Limb (tissue), 2 donors: ENCODE data around the gene DUSP1.
A peak's percentile ranks its signal among the peaks of the same experiment; 100 is the strongest.
"Not testable (repeated sequence)": the region's sequence is repeated elsewhere in the genome, so short reads cannot be mapped to it uniquely, and the experiment has no call there.

Experiments
- DNase-seq, 2 donors: peaks; one replicate each; pipeline ENCODE4 v3.0.0-alpha.2; 2016; ENCODE audit errors: extremely low spot score in 2 of 2

DUSP1 gene, protein sequence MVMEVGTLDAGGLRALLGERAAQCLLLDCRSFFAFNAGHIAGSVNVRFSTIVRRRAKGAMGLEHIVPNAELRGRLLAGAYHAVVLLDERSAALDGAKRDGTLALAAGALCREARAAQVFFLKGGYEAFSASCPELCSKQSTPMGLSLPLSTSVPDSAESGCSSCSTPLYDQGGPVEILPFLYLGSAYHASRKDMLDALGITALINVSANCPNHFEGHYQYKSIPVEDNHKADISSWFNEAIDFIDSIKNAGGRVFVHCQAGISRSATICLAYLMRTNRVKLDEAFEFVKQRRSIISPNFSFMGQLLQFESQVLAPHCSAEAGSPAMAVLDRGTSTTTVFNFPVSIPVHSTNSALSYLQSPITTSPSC

DNA sequence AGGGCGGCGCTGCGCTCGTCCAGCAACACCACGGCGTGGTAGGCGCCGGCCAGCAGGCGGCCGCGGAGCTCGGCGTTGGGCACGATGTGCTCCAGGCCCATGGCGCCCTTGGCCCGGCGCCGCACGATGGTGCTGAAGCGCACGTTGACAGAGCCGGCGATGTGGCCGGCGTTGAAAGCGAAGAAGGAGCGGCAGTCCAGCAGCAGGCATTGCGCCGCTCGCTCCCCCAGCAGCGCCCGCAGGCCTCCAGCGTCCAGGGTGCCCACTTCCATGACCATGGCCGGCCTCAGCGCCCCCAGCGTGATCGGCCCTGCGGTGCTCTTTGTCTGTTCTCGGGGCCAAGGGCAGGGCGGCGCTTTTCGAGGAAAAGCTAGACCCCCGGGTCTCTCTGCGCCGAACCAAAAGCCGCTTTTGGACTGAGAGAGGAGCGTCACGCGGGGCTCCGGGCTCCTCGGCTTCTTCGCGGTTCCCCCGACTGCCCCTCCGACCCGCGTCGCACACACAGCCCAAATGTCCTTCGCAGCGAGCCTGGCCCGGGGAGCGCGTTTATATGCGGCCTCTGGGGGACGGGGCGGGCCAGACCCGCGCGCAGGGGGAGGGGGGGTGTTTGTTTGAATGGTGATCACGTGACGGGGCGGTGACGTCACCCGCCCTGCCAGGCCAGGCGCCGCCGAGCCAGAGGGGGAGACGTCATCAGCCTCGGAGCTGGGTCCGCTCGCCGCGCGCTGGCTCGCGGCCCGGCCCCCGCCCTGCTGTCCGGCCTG, at the start of gene DUSP1:
Gene DUSP1 (minus strand): TSS at position 521 of the 764 bp plus-strand sequence. CDS start 243 bp downstream, at position 278.
- peak; percentile 97 to 100 for DNase-seq

DNA sequence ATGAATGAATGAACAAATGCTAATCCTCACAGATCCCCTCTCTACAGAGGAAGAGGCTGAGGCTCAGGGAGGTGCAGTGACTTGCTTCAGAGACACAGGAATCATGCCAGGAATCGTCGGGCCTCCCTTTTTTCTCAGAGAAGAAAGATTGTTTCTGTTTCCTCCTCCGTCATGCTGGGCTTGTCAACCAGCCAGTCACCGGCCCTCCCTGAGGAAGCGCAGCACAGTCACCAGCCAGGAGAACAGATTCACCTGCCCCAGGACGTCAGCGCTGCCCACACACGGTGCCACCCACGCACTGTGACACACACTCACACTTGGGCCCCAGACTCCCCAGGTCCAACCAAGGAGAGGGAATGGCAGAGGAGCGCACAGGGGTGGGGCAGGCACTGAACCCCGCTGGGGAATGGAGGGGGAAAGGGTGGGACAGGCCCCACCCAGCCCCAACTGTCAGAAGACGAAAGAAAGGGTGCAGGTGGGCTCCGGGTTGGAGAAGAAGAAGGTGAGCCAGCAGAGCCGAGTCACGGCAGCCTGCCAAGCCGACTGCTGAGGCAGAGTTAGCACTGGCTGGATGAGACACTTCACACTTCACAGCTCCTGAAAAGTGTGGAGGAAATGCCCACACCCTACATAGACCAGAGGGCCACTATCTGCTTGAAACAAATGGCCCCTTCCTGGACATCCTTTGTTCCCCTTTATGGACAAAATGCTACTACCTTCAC, 49.2 kb upstream of the DUSP1 start:
- no peak for DNase-seq

DNA sequence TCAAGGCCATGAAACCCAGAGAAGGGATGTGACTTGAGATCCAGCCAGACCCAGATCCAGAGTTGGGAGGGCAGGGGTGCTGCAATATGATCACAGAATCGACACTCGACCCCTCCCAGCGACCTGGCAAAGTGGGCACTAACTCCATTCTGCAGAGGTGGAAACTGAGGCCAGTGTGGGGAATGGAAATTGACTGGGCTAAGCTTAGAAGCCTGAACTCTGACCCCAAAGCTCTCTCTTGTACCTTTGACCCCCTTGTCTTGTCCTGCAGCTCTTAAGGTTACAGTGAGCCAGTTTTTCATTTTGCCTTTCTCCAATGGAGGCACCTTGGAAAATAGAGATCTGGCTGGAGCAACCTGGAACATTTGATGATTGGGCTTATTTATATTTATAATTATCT, 48.6 kb upstream of the DUSP1 start:
- DNase-seq, result no peak

DNA sequence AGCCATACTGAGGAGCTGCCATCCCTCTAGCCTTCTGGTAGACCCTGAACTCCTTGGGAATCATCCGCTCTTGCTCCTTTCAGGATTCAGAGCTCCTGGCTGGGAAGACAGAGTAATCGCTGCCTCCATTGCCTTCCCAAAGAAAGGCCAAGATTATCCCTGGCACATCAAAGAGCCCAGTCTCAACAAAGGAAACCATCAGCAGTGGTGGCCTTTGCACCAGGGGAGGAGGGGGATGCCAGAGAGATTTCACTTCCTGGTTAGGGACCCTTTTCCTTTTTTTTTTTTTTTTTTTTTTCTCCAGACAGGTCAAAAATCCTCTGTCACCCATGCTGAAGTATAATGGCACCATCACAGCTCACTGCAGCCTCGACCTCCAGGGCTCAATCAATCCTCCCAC, 47.1 kb upstream of the DUSP1 start:
- DNase-seq, result no peak

DNA sequence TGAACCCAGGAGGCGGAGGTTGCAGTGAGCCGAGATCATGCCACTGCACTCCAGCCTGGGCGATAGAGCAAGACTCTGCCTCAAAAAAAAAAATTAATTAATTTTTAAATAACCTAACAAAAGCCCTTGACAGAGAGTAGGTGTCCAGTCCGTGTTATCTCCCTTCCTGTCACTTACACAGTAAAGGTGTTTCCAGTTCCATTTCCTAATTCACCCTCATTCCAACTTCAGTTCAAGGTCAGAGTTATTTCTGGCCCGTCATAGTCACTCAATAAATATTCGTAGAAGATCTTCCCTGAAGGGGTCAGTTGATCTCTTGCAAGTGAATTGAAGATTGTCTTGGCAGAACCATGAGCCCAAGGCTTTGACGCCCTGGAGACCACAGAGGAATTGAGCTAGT, 46.7 kb upstream of the DUSP1 start:
- DNase-seq, result no peak

DNA sequence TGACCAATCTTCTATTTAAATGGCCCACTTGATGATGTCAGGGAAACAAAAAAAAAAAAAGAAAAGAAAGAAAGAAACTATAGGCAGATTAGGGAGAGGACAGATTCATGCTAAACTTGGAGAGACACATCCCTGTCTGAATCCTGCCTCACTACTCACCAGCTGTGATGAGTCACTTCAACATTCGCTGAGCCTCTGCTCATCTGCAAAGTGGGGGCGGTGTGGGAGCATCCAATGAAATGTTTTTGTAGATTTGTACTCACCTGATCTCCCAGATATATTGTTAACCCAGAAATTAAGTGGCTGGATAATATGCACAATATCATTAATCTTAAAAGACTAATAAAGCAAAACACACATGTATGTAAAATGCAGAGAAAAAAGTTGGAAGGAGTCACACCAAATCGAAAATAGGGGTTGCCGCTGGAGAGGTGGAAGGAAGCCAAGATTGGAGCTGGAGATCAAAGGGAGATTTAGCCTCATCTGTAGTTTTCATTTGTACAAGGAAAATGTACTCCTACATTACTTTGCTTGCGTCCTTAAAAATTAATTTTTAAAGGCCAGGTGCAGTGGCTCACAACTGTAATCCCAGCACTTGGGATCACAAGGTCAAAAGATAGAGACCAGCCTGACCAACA, 46.0 kb upstream of the DUSP1 start:
- DNase-seq, result no peak

DNA sequence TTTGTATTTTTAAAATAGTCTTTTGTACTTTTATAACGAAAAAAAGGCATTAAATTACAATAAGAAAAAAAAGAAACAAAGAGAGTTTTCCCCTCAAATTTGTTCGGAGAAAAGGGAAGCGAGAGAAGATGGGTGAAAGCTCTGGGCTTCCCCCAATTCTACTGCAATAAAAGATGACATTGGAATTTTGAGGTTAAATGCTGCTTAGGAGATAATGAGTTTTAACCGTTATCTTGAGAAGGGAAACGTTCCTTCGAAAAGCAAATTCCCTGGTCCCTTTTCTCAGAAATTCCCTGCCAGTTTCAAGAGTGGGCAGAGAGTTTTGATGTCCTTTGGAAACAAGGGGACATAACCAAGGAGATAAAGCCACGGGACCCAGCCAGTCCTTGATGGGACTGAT, 44.6 kb upstream of the DUSP1 start:
- no peak for DNase-seq

DNA sequence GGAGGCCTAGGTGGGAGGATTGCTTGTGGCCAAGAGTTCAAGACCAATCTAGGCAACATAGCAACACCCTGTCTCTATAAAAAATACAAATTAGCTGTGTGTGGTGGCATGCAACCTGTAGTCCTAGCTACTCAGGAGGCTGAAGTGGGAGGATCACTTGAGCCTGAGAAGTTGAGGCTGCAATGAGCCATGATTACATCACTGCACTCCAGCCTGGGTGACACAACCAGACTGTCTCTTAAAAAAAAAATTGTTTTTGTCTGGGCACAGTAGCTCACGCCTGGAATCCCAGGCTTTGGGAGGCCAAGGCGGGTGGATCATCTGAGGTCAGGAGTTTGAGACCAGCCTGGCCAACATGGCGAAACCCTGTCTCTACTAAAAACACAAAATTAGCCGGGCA, 40.0 kb upstream of the DUSP1 start:
- DNase-seq, result not testable (repeated sequence)

DNA sequence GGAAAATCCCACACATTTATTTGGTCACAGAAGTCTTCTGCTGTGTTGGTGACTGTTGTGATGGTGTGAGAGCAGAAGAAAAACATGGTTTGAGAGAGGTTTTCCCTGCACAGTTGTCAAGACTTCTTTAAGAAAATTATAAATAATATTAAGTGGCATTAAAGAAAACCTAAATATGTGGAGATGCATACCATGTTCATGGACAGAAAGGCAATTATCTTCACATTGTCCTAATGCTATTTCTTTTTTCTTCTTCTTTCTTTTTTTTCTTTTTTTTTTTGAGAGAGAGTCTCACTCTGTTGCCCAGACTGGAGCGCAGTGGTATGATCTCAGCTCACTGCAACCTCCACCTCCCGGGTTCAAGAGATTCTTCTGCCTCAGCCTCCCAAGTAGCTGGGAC, 38.8 kb upstream of the DUSP1 start:
- no peak for DNase-seq

DNA sequence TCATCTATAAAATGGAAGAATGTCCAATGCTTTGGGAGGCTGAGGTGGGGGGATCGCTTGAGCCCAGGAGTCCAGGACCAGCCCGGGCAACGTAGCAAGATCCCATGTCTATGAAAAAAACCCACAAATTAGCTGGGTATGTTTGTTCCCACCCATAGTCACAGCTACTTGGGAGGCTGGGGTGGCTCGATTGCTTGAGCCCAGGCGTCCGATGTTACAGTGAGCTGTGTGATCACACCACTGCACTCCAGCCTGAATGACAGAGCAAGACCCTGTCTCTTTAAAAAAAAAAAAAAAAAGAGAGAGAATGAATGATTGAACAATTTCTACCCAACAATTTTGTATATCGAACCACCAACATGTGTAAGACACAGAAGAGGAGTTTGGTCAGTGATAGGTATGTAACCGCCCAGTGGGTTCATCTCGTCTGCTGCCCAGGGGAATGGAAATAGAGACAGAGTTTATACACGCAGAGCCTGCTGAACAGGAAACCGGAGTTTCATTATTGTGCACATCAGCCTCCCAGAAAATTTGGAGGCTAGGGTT, 36.8 kb upstream of the DUSP1 start:
- no peak for DNase-seq

DNA sequence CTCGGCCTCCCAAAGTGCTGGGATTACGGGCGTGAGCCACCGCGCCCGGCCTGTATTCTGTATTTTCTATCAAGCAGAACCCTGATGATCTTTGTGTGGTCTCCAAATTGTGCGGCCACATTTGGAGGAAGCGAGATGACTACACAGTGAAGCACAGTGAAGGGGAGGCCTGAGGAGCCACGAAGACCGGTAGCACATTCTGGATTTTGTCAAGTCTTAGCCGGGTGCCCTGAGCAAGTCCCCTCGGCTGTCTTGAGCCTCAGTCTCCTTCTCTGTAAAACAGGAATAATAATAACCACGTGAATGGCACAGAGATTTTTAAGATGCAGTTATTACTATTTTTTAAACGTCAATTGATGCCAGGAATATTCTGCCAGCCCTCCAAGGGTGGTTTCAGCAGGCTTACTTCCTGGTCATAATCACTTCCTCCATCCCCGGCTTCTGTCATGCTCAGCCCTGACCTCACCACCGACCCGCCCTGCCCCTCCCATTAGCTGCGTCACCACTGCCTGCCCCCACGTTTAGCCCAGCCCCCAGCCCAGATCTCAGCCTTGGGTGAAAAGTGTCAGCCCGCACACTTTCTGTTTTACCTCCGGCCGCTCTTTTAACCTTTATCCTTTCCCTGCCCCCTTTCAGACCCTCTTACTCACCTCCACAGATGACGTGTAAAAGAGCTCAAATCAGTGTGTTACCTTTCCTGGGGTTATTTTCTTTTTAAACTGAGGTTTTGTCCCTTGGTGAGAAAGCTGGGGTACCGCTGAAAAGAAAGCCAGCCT, 36.1 kb upstream of the DUSP1 start:
- DNase-seq, result peak; percentile 47 to 73

DNA sequence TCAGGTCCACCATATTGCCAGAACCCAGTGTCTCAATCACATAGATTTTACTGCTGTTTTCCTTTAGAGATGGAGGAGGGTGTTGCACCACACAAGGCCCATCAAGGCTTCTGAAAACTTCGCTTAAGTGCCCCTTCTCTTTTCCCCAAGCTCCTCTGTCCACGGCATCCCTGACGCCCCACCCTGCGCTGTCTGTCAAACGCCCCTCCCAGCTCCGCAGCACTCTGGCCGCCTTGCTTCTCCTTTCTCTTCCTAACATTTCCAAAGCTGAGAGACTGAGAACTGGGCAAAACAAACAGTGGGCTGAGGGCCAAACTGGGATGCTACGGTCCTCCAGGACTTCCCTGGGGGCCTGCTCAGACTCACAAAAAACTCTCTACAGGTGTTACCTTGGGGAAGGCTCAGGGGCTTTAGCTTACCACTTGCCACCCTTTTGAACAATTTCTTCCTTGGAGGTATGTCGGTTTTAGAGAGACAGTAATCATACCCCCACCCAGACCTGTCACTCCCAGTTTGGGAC, 34.8 kb upstream of the DUSP1 start:
- no peak for DNase-seq

DNA sequence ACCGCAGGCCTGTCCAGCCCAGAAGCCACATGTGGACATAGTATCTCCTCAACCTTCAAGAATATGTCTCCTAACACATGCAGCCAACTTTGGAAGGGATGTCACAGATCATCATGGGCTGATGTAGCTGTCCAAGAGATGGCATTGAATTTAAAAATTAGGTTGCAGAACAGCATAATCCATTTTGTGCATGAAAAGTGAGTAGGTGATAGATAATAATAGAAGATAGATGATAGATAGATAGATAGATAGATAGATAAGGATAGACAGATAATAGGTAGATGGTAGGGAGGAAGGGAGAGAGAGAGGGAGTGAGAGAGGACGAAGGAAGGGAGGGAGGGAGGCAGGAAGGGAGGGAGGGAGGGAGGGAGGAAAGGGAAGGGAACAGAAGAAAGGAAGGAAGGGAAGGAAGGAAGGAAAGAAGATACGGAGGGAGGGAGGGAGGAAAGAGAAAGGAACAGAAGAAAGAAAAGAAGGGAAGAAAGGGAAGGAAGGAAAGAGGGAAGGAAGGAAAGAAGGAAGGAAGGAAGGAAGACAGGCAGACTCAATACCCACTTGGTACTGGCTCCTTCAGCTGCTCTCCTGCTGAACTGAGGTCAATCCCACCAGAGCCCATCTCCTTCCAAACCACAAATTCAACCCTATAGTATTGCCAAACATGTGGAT, 34.2 kb upstream of the DUSP1 start:
- no peak for DNase-seq

DNA sequence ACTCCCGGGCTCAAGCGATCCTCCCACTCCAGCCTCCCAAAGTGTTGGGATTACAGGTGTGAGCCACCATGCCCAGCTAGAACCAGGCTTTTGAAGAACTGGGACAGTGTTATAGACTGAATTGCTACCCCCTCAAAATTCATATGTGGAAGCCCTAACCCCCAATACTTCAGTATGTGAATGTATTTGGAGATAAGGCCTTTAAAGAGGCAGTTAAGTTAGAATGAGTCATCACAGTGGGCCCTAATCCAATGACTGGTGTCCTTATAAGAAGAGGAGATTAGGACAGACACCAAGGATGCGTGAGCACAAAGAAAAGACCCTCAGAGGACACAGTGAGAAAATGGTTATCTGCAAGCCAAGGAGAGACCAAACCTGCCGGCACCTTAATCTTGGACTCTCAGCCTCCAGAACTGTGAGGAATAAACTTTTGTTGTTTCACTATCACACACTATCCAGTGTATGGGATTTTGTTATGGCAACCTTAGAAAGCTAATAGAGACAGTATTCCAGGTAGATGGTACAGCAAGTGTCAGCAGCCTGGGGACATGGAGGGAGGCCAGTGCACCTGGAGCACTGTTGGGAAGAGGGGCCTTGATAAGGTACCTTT, 31.7 kb upstream of the DUSP1 start:
- no peak for DNase-seq

DNA sequence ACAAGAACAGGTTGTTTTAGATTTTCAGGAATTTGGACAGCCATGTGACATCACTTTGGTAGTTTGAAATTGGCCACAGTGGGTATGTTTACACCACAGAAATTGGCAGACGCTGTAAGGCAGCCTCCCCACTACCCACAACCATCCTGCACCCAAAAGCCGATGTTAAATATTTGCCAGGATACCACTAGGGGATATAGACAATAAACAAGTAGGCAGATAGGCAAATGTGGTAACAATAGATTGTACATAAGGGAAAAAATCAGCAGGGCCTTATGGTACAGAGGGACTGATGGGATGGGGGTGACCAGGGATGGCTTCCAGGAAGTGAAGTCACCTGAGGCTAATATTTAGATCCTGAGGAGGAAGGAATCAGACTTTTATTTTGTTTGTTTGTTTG, 31.1 kb upstream of the DUSP1 start:
- DNase-seq, result no peak

DNA sequence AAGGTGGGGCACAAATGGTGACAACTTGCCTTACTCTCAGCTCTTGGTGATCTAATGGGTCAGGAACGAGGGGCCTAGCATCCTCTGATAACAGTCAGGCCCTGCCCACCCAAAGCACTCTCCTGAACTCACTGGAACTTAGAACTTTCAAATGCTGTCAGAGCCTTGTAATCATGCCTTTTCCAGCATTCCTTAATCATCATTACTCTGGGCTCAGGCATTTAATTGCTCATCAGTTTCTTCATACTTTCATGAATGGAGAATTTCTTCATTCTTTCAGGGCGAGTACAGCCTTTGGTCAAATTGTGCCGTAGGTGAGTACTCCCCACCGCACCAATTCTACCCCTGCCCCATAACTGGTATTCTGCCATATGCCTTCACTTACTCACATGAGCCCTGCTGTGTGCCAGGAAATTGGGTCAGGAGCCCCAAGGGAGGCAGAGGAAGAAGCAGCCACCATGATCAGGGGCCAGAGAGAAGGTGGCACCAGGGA, 30.2 kb upstream of the DUSP1 start:
- no peak for DNase-seq

DNA sequence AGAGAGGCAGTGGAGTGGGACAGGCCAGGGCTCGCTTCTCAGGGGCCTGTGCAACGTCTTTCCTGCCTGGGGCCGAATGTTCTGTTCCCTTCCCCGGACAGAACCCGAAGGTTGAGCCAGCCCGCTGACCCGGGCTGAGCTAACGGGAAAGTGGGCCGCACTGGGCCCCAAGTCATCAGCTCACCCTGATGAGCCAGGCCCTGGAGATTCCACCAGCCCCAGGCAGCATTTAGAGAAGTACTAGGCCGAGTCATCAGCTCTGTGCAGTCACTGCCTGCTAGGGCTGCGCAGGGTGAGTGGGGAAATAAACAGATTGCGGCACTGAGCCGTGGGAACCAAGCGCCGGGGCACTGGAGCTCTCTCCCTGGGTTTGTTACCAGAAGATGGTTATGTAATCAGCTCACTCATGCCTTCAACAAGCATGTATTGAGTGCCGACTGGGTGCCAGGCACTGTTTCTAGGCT, 29.1 kb upstream of the DUSP1 start:
- DNase-seq, result no peak

DNA sequence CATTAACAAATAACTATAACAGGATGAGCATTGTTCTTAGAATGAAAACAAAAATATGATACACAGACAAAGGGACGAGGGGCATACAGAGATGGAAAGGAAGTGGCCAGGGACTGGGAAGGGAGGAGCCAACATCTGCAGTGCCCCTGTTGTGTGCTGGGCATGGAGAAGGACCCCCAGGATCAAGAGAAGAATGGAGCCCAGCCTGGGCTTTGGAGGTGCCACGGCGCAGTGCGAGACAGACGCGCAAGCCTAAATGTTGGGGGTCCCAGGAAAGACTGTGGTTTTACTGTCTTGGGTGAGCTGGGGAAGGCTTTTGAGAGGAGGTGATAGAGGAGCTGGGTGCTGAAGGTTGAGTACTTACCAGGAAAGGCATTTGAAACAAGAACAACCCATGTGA, 28.4 kb upstream of the DUSP1 start:
- DNase-seq, result no peak
